ENCODE data around the gene IQSEC3. TPM values are rescaled to one million over a fixed set of nuclear protein-coding genes. Genes with fewer than 3 reads are reported as not detected.

IQSEC3 gene
- total RNA-seq (ENCODE audit: low replicate concordance): 0.35 TPM in 1 of 2 replicates, not detected in the other

DNA sequence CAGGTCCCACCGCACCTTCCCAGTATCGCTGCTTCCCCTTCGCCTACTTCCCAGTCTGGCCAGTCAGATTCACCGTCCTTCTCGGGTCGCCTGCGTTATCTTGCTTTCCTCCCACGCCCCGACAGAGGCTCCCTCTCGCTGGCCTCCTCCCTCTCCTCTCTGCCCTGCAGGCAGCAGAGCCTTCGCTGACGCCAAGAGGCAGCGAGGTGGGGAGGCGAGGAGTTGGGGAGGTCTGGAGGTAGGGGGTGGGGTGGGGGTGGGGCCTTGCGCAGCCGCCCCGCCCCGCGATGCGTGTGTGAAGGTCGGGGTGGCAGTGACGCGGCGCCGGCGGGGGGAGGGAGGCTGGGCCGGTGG lies at the start of gene IQSEC3:
Gene IQSEC3, plus strand, starts transcription at position 340 of the 354 bp plus-strand sequence. CDS start 116 bp downstream, outside the sequence.

GRCh38 chr12:214003-214741 lies 147.6 kb downstream of the IQSEC3 start, which contains the start of gene SLC6A12:
Gene SLC6A12 (minus strand): TSS chr12:214157. CDS start chr12:209986, 4,171 bp downstream.

Other genes with a start within 250 kb of the IQSEC3 start
- 0.15 TPM in 1 of 2 replicates, not detected in the other for gene SLC6A12, start 147.4 kb downstream of the IQSEC3 start, total RNA-seq (ENCODE audit: low replicate concordance)
- 0.12 and 0.38 TPM in 2 replicates for gene SLC6A13, start 196.1 kb downstream of the IQSEC3 start, total RNA-seq (ENCODE audit: low replicate concordance)